GM21360 (cell line): ENCODE data around the gene NUDT3.
A peak's percentile ranks its signal among the peaks of the same experiment; 100 is the strongest.
"Not testable (repeated sequence)": the region's sequence is repeated elsewhere in the genome, so short reads cannot be mapped to it uniquely, and the experiment has no call there.

Experiments used
- ATAC-seq: cut with Tn5 transposase; IDR thresholded peaks from one replicate; pipeline ENCODE4 v1.9.1; 2021; ENCODE audit warnings: mild to moderate bottlenecking, moderate library complexity; ENCODE audit not compliant: unreplicated experiment

Gene NUDT3

GRCh38 chr6:34295721-34296120 lies 96.7 kb downstream of the NUDT3 start:
- ATAC-seq: peak; percentile 81

- ATAC-seq: no peak
These were observed 99.5 kb downstream of the NUDT3 start for GRCh38 chr6:34292954-34293353.

DNA sequence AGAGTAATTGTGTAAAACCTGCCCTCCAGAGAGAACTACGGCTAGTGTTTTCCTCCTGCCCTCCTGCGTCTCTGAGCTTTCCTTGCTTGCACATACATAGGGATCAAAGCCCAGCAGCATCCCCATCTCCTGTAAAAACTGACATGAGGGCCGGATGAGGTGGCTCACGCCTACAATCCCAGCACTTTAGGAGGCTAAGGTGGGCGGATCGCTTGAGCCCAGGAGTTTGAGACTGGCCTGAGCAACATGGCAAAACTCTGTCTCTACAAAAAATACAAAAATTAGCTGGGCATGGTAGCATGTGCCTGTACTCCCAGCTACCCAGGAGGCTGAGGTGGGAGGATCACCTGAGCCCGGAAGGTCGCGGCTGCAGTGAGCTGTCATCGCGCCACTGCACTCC lies 103.3 kb downstream of the NUDT3 start:
- no peak for ATAC-seq

GRCh38 chr6:34288581-34288980 lies 103.9 kb downstream of the NUDT3 start:
- ATAC-seq: no peak

- no peak for ATAC-seq
These were observed 106.9 kb downstream of the NUDT3 start for GRCh38 chr6:34285448-34286164.

DNA sequence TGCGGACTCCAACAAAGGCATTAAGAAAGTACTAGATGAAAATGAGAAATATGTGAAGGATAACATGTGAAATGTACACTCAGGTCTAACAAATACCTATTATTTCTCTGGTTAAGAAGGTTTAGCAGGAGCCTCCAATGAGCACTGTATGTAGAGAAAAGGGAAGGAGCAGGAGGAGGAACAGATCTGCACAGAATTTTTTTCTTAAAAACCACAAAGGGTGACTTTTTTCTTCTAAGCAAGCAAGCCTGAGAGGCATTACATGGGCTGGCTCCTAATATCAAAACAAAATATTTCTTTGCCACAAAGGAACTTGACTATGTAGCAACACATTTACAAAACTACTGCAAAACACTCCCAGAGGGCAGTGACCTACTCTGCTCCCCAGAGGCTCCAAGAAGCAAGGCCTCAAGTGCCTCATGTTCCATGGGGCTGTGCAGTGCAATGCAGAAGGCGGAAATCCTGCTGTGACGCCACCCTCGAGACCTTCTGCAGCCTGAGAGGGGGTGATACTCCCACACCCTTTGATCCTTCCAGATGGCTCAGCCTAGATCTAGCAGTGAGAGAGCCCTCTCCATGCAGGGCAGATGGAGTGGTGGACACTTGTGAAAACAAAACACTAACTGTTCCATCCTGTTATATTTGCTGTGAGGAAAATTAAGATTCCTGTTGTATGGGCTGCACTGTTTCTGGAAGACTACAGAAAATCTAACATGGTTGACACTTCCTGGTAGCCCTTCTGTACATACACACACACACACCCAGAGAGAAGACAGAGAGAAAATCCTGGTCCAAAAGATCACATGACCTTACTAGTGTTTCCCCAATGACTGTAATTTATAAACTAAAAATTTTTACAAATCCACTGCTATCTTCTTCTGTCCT lies 107.7 kb downstream of the NUDT3 start:
- no peak for ATAC-seq

- ATAC-seq: no peak
These were observed 110.7 kb downstream of the NUDT3 start for GRCh38 chr6:34281702-34282334.

- no peak for ATAC-seq
These were observed 112.3 kb downstream of the NUDT3 start for GRCh38 chr6:34280216-34280615.

DNA sequence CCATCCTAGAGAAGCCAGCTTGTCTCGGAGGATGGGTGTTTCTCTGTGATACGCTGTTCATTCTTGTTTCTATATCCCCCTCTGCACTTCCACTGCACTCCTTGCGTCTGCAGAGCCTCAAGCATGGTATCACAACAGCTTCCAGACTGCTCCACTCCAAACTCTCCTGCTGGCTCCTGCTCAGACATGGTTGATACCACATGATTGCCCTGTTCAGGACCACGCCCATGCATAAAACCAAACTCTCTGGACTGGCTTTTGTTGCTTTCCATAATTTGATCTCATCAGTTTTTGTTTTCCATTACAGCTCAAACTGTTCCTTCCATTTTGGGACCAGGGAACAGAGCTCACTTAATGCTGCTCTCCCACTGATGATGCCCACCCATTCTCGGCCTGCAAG lies 113.6 kb downstream of the NUDT3 start:
- no peak for ATAC-seq

DNA sequence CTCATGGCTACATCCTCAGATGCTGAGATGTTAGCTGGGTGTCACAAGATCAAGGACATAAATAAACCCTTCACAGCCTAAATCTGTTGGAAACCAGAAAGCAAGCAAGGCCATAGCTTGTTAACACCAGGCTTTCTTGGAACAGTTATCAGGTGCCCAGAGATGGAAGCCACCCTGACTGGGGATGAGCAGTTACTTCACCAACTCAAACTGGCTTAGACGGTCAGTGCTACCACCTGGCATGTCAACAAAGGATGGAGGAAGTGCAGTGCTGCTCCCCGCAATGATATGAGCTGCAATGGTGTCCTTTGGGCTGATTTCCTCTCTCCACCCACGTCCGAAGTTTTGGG lies 114.7 kb downstream of the NUDT3 start:
- ATAC-seq: no peak

DNA sequence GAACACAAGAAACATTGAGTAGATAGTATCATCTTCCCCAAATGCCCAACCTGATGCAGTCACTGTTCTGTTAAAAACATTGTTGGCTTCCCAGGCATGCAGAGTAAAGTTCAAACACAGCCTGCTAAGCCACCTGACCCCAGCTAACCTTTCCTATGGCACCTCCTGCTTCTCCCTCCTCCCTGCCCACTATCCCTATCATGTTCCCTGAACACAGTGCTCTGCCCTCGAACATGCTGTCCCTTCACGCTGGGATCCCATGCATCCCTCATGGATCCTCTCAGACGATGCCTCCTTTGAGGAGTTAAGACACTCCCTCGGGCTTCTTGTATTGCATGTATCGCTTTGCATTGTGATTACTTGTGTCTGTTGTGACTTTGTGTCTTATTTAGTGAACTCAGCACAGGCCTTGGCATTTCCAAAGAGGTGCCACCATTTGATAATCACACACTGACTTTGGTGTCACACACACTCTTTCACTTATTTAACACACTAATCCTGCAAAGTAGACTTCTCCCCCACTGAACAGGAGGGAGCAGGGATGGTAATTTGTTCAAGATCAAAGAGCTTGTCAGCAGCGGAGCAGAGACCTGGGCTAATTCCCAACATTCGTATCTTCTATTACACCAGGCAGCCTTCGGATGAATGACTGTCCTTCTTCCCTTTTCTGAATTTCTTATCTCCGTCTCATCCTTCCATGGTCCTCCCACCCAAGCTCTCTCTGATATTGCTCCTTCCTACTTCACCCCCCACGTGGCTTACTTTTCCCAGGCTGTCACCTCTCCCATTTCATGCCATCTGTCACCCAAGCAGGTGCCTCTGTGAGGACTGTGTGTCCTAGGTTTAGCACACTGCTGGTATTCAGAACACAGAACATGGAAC lies 115.3 kb downstream of the NUDT3 start:
- no peak for ATAC-seq

DNA sequence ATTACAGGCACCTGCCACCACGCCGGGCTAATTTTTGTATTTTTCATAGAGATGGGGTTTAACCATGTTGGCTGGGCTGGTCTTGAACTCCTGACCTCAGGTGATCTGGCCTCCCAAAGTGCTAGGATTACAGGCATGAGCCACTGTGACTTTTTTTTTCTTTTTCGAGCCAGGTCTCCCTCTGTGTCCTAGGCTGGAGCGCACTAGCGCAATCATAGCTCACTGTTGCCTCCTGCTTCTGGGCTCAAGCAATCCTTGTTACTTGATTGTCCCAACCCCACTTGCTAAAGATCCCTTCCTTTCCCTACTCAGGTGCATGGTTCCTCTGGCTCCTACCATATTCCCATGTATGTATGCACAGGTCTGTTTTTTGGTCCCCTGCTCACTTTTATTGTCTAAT lies 116.3 kb downstream of the NUDT3 start:
- no peak for ATAC-seq

GRCh38 chr6:34275128-34275804 lies 117.2 kb downstream of the NUDT3 start:
- no peak for ATAC-seq

- ATAC-seq: no peak
These were observed 118.3 kb downstream of the NUDT3 start for GRCh38 chr6:34274129-34274528.

DNA sequence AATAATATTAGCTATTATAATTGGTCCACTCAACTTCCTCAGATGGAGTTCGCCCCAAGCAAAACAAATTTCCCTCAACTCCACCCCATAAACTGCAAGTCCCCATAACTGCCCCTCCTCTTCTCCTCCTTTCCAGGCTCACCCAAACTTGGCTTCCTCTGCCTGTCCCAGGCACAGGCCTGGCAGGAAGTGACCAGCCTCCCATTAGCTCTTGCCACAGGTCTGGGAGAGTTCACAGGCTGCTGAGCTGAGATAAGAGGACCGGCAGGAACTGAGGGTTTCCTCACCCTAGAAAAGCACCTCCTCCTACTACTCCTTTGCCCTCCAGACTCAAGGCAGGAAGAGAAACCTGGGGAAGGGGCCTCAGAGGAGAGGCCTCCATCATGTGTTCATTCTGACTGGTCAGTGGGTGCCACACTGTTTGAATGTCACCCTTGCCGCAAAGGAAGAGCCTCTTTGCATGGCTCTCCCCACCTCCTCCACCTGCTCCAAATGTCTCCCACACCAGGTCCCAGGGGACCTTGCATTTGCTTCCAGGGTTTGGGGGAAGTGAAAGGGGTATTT lies 119.1 kb downstream of the NUDT3 start:
- ATAC-seq: no peak

DNA sequence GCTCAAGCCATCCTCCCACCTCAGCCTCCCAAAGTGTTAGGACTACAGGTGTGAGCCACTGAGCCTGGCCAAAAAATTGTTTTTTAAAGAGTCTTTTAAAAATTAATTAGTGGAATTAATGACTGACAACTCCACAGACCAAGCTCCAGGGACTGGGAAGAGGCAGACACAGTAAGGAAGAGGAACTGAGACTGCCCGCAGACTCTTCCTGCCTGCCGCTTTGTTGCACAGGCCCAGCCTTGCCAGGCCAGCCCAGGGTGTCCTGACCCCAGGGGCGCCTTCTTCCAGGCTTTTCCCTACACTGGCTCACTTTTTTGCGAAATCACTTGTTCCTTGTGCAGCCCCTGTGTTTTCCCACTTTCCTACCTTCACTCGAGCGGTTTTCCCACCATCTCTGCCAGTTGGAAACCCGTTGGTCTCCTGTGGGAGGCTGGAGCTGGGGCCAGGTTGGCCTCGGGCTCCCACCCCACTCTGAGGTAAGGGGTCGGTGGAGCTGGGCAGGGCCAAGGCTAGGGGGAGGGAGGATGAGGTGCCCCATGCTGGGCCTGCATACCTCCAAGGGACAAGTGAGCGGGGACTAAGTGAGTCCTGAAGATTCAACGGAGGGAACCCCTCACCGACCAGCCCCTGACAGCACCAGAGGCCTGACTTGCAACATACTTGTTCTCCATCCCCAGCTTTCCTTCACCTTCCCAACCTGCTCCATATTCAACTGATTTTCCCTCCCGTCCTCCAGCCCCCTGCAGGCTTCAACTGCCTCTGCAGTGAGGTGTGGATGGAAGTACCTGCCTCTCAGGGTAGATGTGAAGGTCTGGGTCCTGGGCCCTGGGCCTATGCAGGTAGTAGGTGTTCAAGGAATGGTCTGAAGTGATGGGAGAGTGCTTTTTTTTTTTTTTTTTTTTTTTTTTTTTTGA lies 120.2 kb downstream of the NUDT3 start:
- no peak for ATAC-seq

GRCh38 chr6:34269658-34270341 lies 122.7 kb downstream of the NUDT3 start:
- ATAC-seq: not testable (repeated sequence)

GRCh38 chr6:34269132-34269531 lies 123.3 kb downstream of the NUDT3 start:
- ATAC-seq: not testable (repeated sequence)
